Measurements from ENCODE around the gene NTNG2.

NTNG2 gene

DNA sequence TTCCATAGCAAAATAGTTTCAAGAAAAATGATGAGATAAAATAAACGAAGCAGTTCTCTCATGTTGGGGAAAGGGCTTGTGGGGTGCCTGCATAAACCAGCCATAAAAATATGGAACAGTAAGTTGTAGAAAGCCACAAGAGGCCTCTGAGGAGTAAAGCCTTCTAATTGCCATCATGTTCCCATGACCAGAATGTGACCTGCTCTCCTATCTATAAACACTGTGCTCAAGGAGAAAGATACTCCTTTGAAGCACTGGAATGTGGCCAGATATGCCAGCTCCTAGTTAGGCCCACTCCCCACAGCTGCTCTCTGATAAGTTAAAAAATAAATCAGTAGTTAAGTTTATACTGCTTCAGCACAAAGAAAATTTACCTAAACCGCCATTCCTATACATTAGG is 127.1 kb downstream of the NTNG2 start:
- Histone ChIP-seq H2AFZ (ENCODE audit: low read length, unreplicated experiment) (no peak overlapping the region), H3K27ac (ENCODE audit: low read depth, low read length) (peak overlapping the region; percentile 14; the same call in 1 of the 2 replicates), H3K36me3 (ENCODE audit: insufficient read depth, low read length) (peaks cover 26% of the 10 kb centered on the region), H3K4me3 (ENCODE audit: low read depth, low read length) (no peak overlapping the region), H3K79me2 (ENCODE audit: control insufficient read depth, insufficient read depth, low read length, unreplicated experiment) (no peaks in the 10 kb centered on the region), H3K27me3 (ENCODE audit: insufficient read depth, low read length) (no peaks in the 10 kb centered on the region), H3K4me1 (ENCODE audit: control insufficient read depth, insufficient read depth, low read length, unreplicated experiment) (peaks cover 8% of the 10 kb centered on the region)

DNA sequence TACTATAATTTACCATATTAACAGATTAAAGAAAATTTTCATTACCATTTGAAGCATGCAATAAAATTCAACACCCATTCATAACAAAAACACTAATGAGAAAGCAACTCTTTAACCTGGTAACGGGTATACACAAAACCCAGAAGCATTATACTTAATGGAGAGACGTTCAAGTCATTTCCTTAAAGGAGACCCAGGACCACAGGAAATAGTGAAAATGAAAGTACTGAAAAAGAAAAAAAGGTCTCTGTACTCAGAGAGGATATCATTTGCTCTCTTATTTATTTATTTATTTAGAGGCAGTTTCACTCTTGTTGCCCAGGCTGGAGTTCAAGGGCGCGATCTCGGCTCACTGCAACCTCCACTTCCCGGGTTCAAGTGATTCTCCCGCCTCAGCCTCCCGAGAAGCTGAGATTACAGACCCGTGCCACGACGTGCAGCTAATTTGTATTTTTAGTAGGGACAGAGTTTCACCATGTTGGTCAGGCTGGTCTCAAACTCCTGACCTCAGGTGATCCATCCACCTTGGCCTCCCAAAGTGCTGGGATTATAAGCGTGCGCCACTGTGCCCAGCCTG is 131.4 kb downstream of the NTNG2 start:
- H3K36me3 ChIP-seq (ENCODE audit: insufficient read depth, low read length), result peaks cover 42% of the 10 kb centered on the region
- H3K27ac ChIP-seq (ENCODE audit: low read depth, low read length), result no peak overlapping the region
- H3K4me1 ChIP-seq (ENCODE audit: control insufficient read depth, insufficient read depth, low read length, unreplicated experiment), result peaks cover 8% of the 10 kb centered on the region
- peaks cover 6% of the 10 kb centered on the region for H3K79me2 ChIP-seq (ENCODE audit: control insufficient read depth, insufficient read depth, low read length, unreplicated experiment)
- H2AFZ ChIP-seq (ENCODE audit: low read length, unreplicated experiment), result no peak overlapping the region
- no peak overlapping the region for H3K4me3 ChIP-seq (ENCODE audit: low read depth, low read length)
- no peaks in the 10 kb centered on the region for H3K27me3 ChIP-seq (ENCODE audit: insufficient read depth, low read length)
